CD4-positive, alpha-beta memory T cell (primary cell): Measurements from ENCODE around the gene HOXC12. TPM values are rescaled to one million over a fixed set of nuclear protein-coding genes. Genes with fewer than 3 reads are reported as not detected.

Source experiments
- CTCF ChIA-PET: fragments of 350-600 bp; sonication (Branson Sonifier 250); formaldehyde crosslinking; loops from one replicate; lab custom pipeline; 2021; ENCODE audit warnings: inconsistent platforms; ENCODE audit not compliant: partially characterized antibody; lab: Charles Lee
- POLR2A ChIA-PET: fragments of 350-600 bp; sonication (Branson Sonifier 250); formaldehyde crosslinking; loops from one replicate; lab custom pipeline; 2021; ENCODE audit not compliant: partially characterized antibody; lab: Charles Lee
- DNase-seq, 5 donors: peaks; one replicate each; pipeline versions ENCODE4 v3.0.0 to v3.0.0-alpha.2; 2020 to 2022; ENCODE audit warnings: mixed read lengths in 1 of 5
- H3K27ac ChIP-seq: one replicate; pipeline ENCODE4 v1.7.0; 2013; ENCODE audit warnings: low read depth, low read length
- H3K27me3 ChIP-seq: 2 replicates; pipeline ENCODE4 v1.7.0; 2013; ENCODE audit warnings: mild to moderate bottlenecking, low read length, moderate library complexity; ENCODE audit not compliant: insufficient read depth
- H3K36me3 ChIP-seq: 2 replicates; pipeline ENCODE4 v1.7.0; 2013; ENCODE audit warnings: mild to moderate bottlenecking, low read length, moderate library complexity; ENCODE audit not compliant: insufficient read depth
- H3K4me1 ChIP-seq: 2 replicates; pipeline ENCODE4 v1.7.0; 2013; ENCODE audit warnings: mild to moderate bottlenecking, low read length, moderate library complexity; ENCODE audit not compliant: insufficient read depth
- H3K4me3 ChIP-seq, 2 donors: one replicate each; pipeline ENCODE4 v1.7.0; 2013; ENCODE audit warnings: low read length in 2 of 2, mild to moderate bottlenecking in 1 of 2
- H3K9me3 ChIP-seq, 2 donors: one replicate each; pipeline ENCODE4 v1.7.0; 2013; ENCODE audit warnings: low read length in 2 of 2, control low read depth in 1 of 2; ENCODE audit not compliant: control insufficient read depth in 1 of 2
- H3K27ac Mint-ChIP-seq, 7 donors: one replicate each; pipeline ENCODE4 v1.8.0; 2020 to 2021; ENCODE audit warnings: mixed read lengths in 7 of 7, mild to moderate bottlenecking in 6 of 7, inconsistent platforms in 3 of 7, moderate library complexity in 3 of 7
- H3K27me3 Mint-ChIP-seq, 2 donors: one replicate each; pipeline ENCODE4 v1.8.0; 2020 to 2021; ENCODE audit warnings: mixed read lengths in 2 of 2
- H3K36me3 Mint-ChIP-seq, 2 donors: one replicate each; pipeline ENCODE4 v1.8.0; 2020 to 2021; ENCODE audit warnings: mixed read lengths in 2 of 2, inconsistent platforms in 1 of 2, mild to moderate bottlenecking in 1 of 2
- H3K4me1 Mint-ChIP-seq, 4 donors: one replicate each; pipeline ENCODE4 v1.8.0; 2020 to 2021; ENCODE audit warnings: mixed read lengths in 4 of 4, mild to moderate bottlenecking in 1 of 4
- H3K4me3 Mint-ChIP-seq, 8 donors: one replicate each; pipeline ENCODE4 v1.8.0; 2020 to 2021; ENCODE audit warnings: mixed read lengths in 8 of 8, mild to moderate bottlenecking in 7 of 8, moderate library complexity in 6 of 8, inconsistent platforms in 3 of 8
- H3K9me3 Mint-ChIP-seq, 8 donors: one replicate each; pipeline ENCODE4 v1.8.0; 2020 to 2021; ENCODE audit warnings: mixed read lengths in 8 of 8, mild to moderate bottlenecking in 5 of 8, inconsistent platforms in 3 of 8, moderate library complexity in 1 of 8
- intact Hi-C: fragments of 100-400 bp; cut with micrococcal nuclease; formaldehyde crosslinking; loops from one replicate; pipeline ENCODE4 v1.15.1; 2023
- polyA plus RNA-seq, 2 donors: library from polyadenylated mRNA; unstranded; fragments of 300-500 nt; fragmentation: Illumina TruSeq; gene quantifications; one replicate each; pipeline ENCODE4 v1.2.3, GENCODE V29; 2021
- total RNA-seq, 2 experiments: library from RNA; stranded (reverse); gene quantifications; one replicate each; pipeline ENCODE4 v1.2.3, GENCODE V29; 2021

HOXC12 gene
- total and polyA plus RNA-seq, 4 experiments from 2014 or later = not detected

GRCh38 chr12:53960187-53961024 is 5.7 kb downstream of the HOXC12 start:
- no peak for DNase-seq
- H3K4me3 Mint-ChIP-seq = peak overlapping the region in 2 of 8 donors; percentile 3 to 32
- Histone ChIP-seq H3K27ac (no peak overlapping the region), H3K9me3 (no peaks in the 10 kb centered on the region), H3K4me1 (peaks cover 40% of the 10 kb centered on the region), H3K27me3 (peaks cover 92% of the 10 kb centered on the region), H3K4me3 (no peak overlapping the region), H3K36me3 (no peaks in the 10 kb centered on the region)
- H3K36me3 Mint-ChIP-seq = no peaks in the 10 kb centered on the region
- H3K9me3 Mint-ChIP-seq = peaks cover 0 to 24% (median 2%) of the 10 kb centered on the region in 8 donors
- CTCF ChIA-PET = no interaction called here
- H3K4me1 Mint-ChIP-seq = peaks cover 15 to 47% (median 34%) of the 10 kb centered on the region in 4 donors
- H3K27me3 Mint-ChIP-seq = peaks cover 71 to 80% of the 10 kb centered on the region in 2 donors
- peak overlapping the region in 4 of 7 donors; percentile 0 to 56 (median 24) for H3K27ac Mint-ChIP-seq
- POLR2A ChIA-PET = no interaction called here
- intact Hi-C loops = no loop called here

- Mint-ChIP-seq H3K27me3 (peaks cover 70 to 79% of the 10 kb centered on the region in 2 donors), H3K36me3 (no peaks in the 10 kb centered on the region), H3K9me3 (peaks cover 0 to 17% (median 3%) of the 10 kb centered on the region in 8 donors), H3K4me3 (peak overlapping the region in 1 of 8 donors; percentile 36), H3K27ac (peak overlapping the region in 2 of 7 donors; percentile 2 to 72), H3K4me1 (peaks cover 16 to 49% (median 36%) of the 10 kb centered on the region in 4 donors)
- intact Hi-C loops = no loop called here
- Histone ChIP-seq H3K4me1 (peaks cover 41% of the 10 kb centered on the region), H3K4me3 (no peak overlapping the region), H3K27ac (no peak overlapping the region), H3K36me3 (no peaks in the 10 kb centered on the region), H3K27me3 (peaks cover 92% of the 10 kb centered on the region), H3K9me3 (no peaks in the 10 kb centered on the region)
- ChIA-PET CTCF (no interaction called here), POLR2A (interaction anchor here (0.7 kb wide), 1 partner anchor 29 kb away, joined by 3 read pairs; no protein-coding TSS in a partner anchor)
- DNase-seq = no peak
Observed at GRCh38 chr12:53961025-53961761, 6.5 kb downstream of the HOXC12 start.

GRCh38 chr12:53963005-53963404 is 8.3 kb downstream of the HOXC12 start:
- no peak for DNase-seq
- Mint-ChIP-seq H3K36me3 (no peaks in the 10 kb centered on the region), H3K27ac (peak overlapping the region in 3 of 7 donors; percentile 30 to 68 (median 42)), H3K4me1 (peaks cover 20 to 46% (median 32%) of the 10 kb centered on the region in 4 donors), H3K9me3 (peaks cover 0 to 17% (median 4%) of the 10 kb centered on the region in 8 donors), H3K4me3 (peak overlapping the region in 1 of 8 donors; percentile 50), H3K27me3 (peaks cover 74 to 82% of the 10 kb centered on the region in 2 donors)
- intact Hi-C loops = no loop called here
- no peaks in the 10 kb centered on the region for H3K36me3 ChIP-seq
- no peaks in the 10 kb centered on the region for H3K9me3 ChIP-seq
- no peak overlapping the region for H3K4me3 ChIP-seq
- ChIA-PET CTCF (no interaction called here), POLR2A (no interaction called here)
- H3K27me3 ChIP-seq = peaks cover 92% of the 10 kb centered on the region
- peaks cover 42% of the 10 kb centered on the region for H3K4me1 ChIP-seq
- no peak overlapping the region for H3K27ac ChIP-seq

- Mint-ChIP-seq H3K27ac (peak overlapping the region in 2 of 7 donors; percentile 30 to 68), H3K4me1 (peaks cover 21 to 46% (median 32%) of the 10 kb centered on the region in 4 donors), H3K9me3 (peaks cover 0 to 13% (median 4%) of the 10 kb centered on the region in 8 donors), H3K4me3 (peak overlapping the region in 7 of 8 donors; percentile 14 to 80 (median 50)), H3K36me3 (peaks cover 0 to 4% of the 10 kb centered on the region in 2 donors), H3K27me3 (peaks cover 74 to 82% of the 10 kb centered on the region in 2 donors)
- Histone ChIP-seq H3K9me3 (no peaks in the 10 kb centered on the region), H3K4me3 (no peak overlapping the region), H3K27me3 (peaks cover 92% of the 10 kb centered on the region), H3K36me3 (no peaks in the 10 kb centered on the region), H3K4me1 (peaks cover 42% of the 10 kb centered on the region), H3K27ac (no peak overlapping the region)
- DNase-seq = no peak
- intact Hi-C loops = no loop called here
- POLR2A ChIA-PET = no interaction called here
- CTCF ChIA-PET = no interaction called here
Observed at GRCh38 chr12:53963434-53964314, 9.0 kb downstream of the HOXC12 start.

- intact Hi-C loops = no loop called here
Observed at GRCh38 chr12:53964315-53964713, 9.6 kb downstream of the HOXC12 start.

GRCh38 chr12:53965281-53966084 is 10.8 kb downstream of the HOXC12 start:
- ChIA-PET POLR2A (no interaction called here), CTCF (no interaction called here)
- Mint-ChIP-seq H3K4me3 (peak overlapping the region in 7 of 8 donors; percentile 17 to 80 (median 65)), H3K27ac (peak overlapping the region in 3 of 7 donors; percentile 43 to 68 (median 47)), H3K27me3 (peaks cover 71 to 84% of the 10 kb centered on the region in 2 donors), H3K36me3 (peaks cover 0 to 4% of the 10 kb centered on the region in 2 donors), H3K9me3 (peaks cover 0 to 8% (median 3%) of the 10 kb centered on the region in 8 donors), H3K4me1 (peaks cover 19 to 46% (median 29%) of the 10 kb centered on the region in 4 donors)
- no peak overlapping the region for H3K4me3 ChIP-seq
- peaks cover 92% of the 10 kb centered on the region for H3K27me3 ChIP-seq
- H3K36me3 ChIP-seq = no peaks in the 10 kb centered on the region
- no peaks in the 10 kb centered on the region for H3K9me3 ChIP-seq
- H3K4me1 ChIP-seq = peaks cover 42% of the 10 kb centered on the region
- DNase-seq = no peak
- H3K27ac ChIP-seq = no peak overlapping the region
- intact Hi-C loops = no loop called here

More at GRCh38 chr12:53964315-53964713, 9.6 kb downstream of the HOXC12 start:
- DNase-seq = no peak
- no peaks in the 10 kb centered on the region for H3K9me3 ChIP-seq
- H3K36me3 ChIP-seq = no peaks in the 10 kb centered on the region
- no peak overlapping the region for H3K4me3 ChIP-seq
- Mint-ChIP-seq H3K4me1 (peaks cover 21 to 46% (median 32%) of the 10 kb centered on the region in 4 donors), H3K4me3 (peak overlapping the region in 7 of 8 donors; percentile 7 to 80 (median 57)), H3K36me3 (peaks cover 0 to 4% of the 10 kb centered on the region in 2 donors), H3K27me3 (peaks cover 75 to 82% of the 10 kb centered on the region in 2 donors), H3K27ac (peak overlapping the region in 2 of 7 donors; percentile 12 to 68), H3K9me3 (peaks cover 0 to 13% (median 4%) of the 10 kb centered on the region in 8 donors)
- H3K27me3 ChIP-seq = peaks cover 93% of the 10 kb centered on the region
- CTCF ChIA-PET = no interaction called here
- no peak overlapping the region for H3K27ac ChIP-seq
- POLR2A ChIA-PET = no interaction called here
- H3K4me1 ChIP-seq = peaks cover 42% of the 10 kb centered on the region
